ENCODE measurements around the gene SMPD2. TPM values are rescaled to one million over a fixed set of nuclear protein-coding genes. Genes with fewer than 3 reads are reported as not detected.

SMPD2 gene
- total and polyA plus RNA-seq, 8 donors = 9.6 to 13.6 (median 12.8) TPM

DNA sequence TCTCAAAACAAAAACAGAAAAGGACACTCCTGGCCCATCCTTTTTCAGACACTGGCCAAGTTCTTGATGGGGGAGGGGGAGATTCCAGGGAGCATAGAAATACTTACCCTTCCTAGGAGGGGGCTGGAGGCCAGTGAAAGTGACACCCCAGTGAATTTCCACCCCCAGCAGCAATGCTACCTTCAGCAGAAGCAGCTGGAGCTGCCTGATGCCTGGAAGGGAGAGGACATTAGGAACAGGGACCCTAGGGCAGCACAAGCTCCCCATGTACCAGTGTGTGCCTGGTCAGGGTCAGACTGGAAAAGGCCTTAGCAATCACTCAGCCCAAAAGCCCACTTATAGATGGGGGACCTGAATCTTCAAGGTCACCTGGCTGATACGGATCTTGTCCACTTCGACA lies 12.6 kb downstream of the SMPD2 start:
- ATAC-seq = no peak
- Histone ChIP-seq H3K27ac (no peak overlapping the region), H3K4me3 (no peak overlapping the region), H3K9me3 (no peaks in the 10 kb centered on the region), H3K36me3 (peaks cover 0 to 41% of the 10 kb centered on the region in 2 donors), H3K4me1 (peaks cover 13 to 45% of the 10 kb centered on the region in 2 donors), H3K27me3 (no peaks in the 10 kb centered on the region)
- TF ChIP-seq, protein P1, sequence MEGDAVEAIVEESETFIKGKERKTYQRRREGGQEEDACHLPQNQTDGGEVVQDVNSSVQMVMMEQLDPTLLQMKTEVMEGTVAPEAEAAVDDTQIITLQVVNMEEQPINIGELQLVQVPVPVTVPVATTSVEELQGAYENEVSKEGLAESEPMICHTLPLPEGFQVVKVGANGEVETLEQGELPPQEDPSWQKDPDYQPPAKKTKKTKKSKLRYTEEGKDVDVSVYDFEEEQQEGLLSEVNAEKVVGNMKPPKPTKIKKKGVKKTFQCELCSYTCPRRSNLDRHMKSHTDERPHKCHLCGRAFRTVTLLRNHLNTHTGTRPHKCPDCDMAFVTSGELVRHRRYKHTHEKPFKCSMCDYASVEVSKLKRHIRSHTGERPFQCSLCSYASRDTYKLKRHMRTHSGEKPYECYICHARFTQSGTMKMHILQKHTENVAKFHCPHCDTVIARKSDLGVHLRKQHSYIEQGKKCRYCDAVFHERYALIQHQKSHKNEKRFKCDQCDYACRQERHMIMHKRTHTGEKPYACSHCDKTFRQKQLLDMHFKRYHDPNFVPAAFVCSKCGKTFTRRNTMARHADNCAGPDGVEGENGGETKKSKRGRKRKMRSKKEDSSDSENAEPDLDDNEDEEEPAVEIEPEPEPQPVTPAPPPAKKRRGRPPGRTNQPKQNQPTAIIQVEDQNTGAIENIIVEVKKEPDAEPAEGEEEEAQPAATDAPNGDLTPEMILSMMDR (IDR thresholded peaks at IDR 0.05) = no peak
- intact Hi-C loops (cut with DNase I) = no loop called here
- no peak for DNase-seq

DNA sequence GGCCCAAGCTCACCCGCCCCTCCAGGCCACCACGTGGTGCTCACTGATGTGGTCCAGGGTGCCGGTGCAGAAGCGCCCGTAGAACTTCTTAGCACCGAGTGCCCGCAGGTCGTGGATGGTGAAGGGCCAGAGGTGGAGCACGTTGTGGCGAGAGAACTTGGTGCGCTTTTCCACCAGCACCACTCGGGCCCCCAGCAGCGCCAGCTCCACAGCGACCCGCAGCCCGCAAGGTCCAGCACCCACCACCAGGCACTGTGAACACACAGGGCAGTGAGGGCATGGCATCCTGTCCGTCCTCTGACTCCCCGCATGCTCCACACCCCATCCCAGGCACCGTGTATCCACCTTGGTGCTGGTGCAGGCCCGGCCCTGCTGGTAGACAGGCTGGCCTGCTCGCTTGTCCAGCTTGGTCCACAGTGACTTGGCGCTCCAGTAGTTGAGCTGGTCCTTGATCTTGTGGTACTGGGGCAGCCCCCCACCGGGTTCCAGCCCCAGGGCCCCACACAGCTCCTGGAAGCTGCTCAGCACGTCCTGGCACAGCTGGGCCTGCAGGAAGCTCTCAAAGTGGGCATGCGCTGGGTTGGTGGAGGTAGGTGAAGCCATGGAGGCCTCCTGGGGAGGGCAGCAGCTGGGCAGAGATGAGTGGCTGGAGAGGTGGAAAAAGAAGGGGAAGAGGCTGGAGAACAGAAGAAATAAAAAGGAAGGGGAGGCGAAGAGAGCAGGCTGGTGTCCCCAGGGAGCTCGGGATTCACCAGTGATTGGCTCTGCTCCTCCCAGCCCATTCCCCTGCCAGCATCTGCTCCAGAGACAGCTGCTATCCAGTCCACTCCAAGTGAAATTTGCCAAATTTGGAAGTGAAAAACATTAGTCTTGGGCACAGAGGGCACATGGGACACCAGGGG lies 13.3 kb downstream of the SMPD2 start:
- Histone ChIP-seq H3K9me3 (no peaks in the 10 kb centered on the region), H3K27me3 (no peaks in the 10 kb centered on the region), H3K27ac (peak overlapping the region; percentile 87 to 96), H3K4me3 (peak overlapping the region in 1 of 2 donors; percentile 90), H3K36me3 (peaks cover 0 to 35% of the 10 kb centered on the region in 2 donors), H3K4me1 (peaks cover 13 to 51% of the 10 kb centered on the region in 2 donors)
- TF ChIP-seq, protein P1 (IDR thresholded peaks at IDR 0.05) = no peak
- DNase-seq (no peak), ATAC-seq (no peak)
- intact Hi-C loops (cut with DNase I) = no loop called here

DNA sequence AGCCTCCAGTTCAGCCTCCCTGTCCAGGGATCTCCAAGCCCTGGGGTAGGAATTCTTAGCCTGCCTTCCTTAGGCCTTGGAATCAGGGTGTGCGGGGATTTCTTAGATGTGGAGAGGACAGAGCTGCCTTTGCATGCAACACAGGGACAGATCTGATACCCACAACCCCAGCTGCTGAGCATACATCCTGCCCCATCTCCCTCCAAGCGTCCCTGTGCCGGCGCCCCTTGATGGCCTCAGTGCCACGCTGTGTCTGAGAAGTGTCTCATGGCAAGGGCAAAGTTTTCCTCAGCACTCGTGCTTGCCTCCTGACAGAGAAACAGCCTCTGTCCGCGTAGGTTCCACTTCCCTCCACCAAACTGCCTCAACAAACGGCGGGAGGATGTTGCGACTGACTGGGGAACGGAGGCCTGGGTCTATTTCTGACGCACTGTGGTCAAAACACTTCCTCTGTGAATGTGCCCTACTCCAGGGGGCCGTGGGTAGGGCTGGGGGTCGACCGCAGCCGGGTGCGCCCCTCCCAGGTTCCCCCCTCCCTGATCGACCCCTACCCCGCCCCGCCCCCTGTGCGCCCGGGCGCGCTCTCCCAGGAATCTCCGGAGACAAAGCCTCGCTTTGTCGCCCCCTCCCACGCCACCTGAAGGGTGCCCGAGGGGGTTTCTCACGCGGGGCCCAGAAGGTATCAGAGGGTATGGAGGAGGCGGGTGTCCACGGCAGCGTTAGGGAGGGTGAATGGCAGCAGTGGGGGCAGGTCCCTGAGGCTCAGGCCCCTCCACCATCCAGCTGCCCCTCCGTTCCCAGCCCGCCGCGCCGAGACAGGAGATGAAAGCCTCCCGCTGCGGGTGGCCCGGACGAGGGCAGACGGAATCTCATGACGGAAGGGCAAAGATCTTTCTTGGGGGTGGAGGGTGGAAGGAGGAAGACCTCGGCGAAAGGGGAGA lies 14.2 kb downstream of the SMPD2 start:
- H3K9me3 ChIP-seq = no peaks in the 10 kb centered on the region
- peaks cover 13 to 56% of the 10 kb centered on the region in 2 donors for H3K4me1 ChIP-seq
- DNase-seq (peak in 2 of 4 donors; percentile 84 to 88), ATAC-seq (peak; percentile 9)
- H3K4me3 ChIP-seq = peak overlapping the region; percentile 90 to 92
- H3K36me3 ChIP-seq = peaks cover 0 to 28% of the 10 kb centered on the region in 2 donors
- intact Hi-C loops (cut with DNase I) = no loop called here
- H3K27ac ChIP-seq = peak overlapping the region; percentile 87 to 96
- H3K27me3 ChIP-seq = no peaks in the 10 kb centered on the region
- TF ChIP-seq, protein P1 (IDR thresholded peaks at IDR 0.05) = peak in 1 of 2 donors; percentile 18

DNA sequence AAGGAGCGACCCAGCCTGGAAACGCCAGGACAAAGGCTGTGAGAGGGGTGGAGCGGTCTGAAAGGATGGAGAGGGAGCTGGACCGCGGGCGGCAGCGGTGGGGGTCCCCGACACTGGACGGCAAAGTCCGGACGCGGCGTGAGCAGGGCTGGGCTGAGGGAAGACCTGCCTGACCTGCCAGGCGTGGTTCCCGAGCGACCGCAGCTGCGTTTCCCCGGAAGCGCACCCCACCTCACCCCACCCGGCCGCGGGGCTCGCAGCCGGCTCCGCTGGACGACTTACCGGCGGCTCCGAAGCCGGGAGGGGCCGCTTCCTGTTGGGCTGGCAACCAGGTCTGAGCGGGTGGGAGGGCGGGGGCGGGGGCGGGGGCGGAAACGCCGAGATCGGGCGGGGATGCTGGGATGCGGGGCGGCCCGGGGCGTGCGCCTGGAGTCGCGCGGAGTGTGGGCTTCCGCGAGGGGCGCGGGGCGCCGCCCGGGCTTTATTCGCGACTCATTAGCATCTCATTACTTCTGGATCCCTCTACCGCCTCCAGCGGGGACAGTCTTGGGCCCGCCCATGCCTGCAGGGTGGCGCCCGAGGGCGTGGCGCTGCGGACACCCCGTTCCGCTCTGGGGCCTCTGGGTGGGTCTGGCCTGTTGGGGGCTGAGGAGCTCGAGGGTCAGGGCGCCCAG lies 15.1 kb downstream of the SMPD2 start, which contains the start of gene MICAL1:
Gene MICAL1, minus strand, starts transcription at position 336 of the 674 bp plus-strand sequence. CDS start 1,576 bp downstream, outside the sequence.
- intact Hi-C loops (cut with DNase I) = no loop called here
- Histone ChIP-seq H3K27me3 (no peaks in the 10 kb centered on the region), H3K36me3 (peaks cover 0 to 23% of the 10 kb centered on the region in 2 donors), H3K4me3 (peak within 1 kb of the TSS; percentile 90 to 92), H3K9me3 (no peaks in the 10 kb centered on the region), H3K4me1 (peaks cover 13 to 56% of the 10 kb centered on the region in 2 donors), H3K27ac (peak within 1 kb of the TSS; percentile 87 to 96)
- TF ChIP-seq, protein P1 (IDR thresholded peaks at IDR 0.05) = peak; percentile 23 to 55
- DNase-seq = peak; percentile 61 to 96 (median 86)
- ATAC-seq = peak; percentile 82

All from left lung (tissue), 10 donors.